Naive B cell (primary cell): ENCODE measurements around the gene TAMALIN. TPM values are rescaled to one million over a fixed set of nuclear protein-coding genes. Genes with fewer than 3 reads are reported as not detected.

Experiments used
- ATAC-seq, 2 donors: fragments of 150-1000 bp; cut with Tn5 transposase; 2 replicates each; pipeline ENCODE4 v1.10.0; 2021; ENCODE audit warnings: low read depth in 2 of 2, mild to moderate bottlenecking in 2 of 2, moderate library complexity in 2 of 2
- DNase-seq: peaks from one replicate; pipeline ENCODE4 v3.0.0; 2022
- H3K27ac Mint-ChIP-seq, 6 donors: one replicate each; pipeline ENCODE4 v1.8.0; 2020 to 2022; ENCODE audit warnings: mild to moderate bottlenecking in 6 of 6, mixed read lengths in 6 of 6, moderate library complexity in 5 of 6, inconsistent platforms in 2 of 6
- H3K27me3 Mint-ChIP-seq, 3 donors: one replicate each; pipeline ENCODE4 v1.8.0; 2021 to 2022; ENCODE audit warnings: mixed read lengths in 3 of 3, mild to moderate bottlenecking in 1 of 3
- H3K36me3 Mint-ChIP-seq, 2 donors: one replicate each; pipeline ENCODE4 v1.8.0; 2020 to 2022; ENCODE audit warnings: mixed read lengths in 2 of 2, inconsistent platforms in 1 of 2, mild to moderate bottlenecking in 1 of 2
- H3K4me1 Mint-ChIP-seq, 3 donors: one replicate each; pipeline ENCODE4 v1.8.0; 2020 to 2022; ENCODE audit warnings: mixed read lengths in 3 of 3, inconsistent platforms in 1 of 3, mild to moderate bottlenecking in 1 of 3, moderate library complexity in 1 of 3
- H3K4me3 Mint-ChIP-seq, 8 donors: one replicate each; pipeline ENCODE4 v1.8.0; 2020 to 2022; ENCODE audit warnings: mild to moderate bottlenecking in 8 of 8, mixed read lengths in 8 of 8, moderate library complexity in 8 of 8, inconsistent platforms in 2 of 8
- H3K9me3 Mint-ChIP-seq, 7 donors: one replicate each; pipeline ENCODE4 v1.8.0; 2020 to 2022; ENCODE audit warnings: mixed read lengths in 7 of 7, mild to moderate bottlenecking in 5 of 7, inconsistent platforms in 2 of 7, moderate library complexity in 1 of 7
- polyA plus RNA-seq, 6 donors: library from polyadenylated mRNA; unstranded; fragments of 300-500 nt; fragmentation: Illumina TruSeq; gene quantifications; one replicate each; pipeline ENCODE4 v1.2.3, GENCODE V29; 2021; ENCODE audit warnings: low read depth in 6 of 6

TAMALIN gene
- polyA plus RNA-seq, 6 donors from 2014 or later: 2.9 to 28.7 (median 16.9) TPM

DNA sequence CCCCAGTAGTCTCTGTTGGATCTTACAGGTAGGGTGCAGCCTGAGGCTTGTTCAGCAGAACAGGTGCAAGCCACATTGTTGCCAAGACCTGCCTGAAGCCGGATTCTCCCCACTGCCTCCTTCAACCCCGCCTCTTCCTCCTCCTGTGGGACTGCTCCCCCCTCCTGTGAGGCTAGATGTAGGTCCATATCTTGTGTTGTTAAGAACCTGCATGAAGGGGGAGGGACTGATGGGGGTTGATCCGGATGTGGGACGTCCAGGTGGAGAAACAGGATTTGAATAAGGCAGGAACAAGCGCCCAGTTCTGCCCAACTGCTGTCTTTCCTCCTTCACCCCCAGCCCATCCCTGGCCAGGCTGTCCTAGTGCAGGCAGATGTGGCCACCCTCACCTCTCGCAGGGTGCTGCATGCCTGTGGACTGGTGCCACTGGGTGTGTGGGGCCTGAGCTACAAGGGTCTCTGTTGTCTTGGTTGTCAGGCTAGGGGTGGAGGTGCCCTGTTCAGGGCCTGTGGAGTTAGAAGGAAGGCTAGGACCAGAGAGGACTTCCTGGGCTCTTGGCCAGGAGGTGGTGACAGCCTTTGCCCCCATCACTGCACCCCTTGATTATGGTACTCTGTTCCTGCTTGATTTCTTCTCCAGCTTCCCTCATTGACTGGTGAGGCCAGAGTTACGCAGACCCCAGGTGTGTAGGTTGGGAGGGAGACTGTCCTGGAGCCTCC lies 45.9 kb downstream of the TAMALIN start:
- no peak for DNase-seq
- Mint-ChIP-seq H3K4me1 (peaks cover 40 to 45% (median 42%) of the 10 kb centered on the region in 3 donors), H3K27ac (peak overlapping the region; percentile 96 to 100 (median 99)), H3K4me3 (peak overlapping the region; percentile 90 to 99 (median 96)), H3K9me3 (no peaks in the 10 kb centered on the region), H3K27me3 (no peaks in the 10 kb centered on the region), H3K36me3 (no peaks in the 10 kb centered on the region)
- no peak for ATAC-seq

DNA sequence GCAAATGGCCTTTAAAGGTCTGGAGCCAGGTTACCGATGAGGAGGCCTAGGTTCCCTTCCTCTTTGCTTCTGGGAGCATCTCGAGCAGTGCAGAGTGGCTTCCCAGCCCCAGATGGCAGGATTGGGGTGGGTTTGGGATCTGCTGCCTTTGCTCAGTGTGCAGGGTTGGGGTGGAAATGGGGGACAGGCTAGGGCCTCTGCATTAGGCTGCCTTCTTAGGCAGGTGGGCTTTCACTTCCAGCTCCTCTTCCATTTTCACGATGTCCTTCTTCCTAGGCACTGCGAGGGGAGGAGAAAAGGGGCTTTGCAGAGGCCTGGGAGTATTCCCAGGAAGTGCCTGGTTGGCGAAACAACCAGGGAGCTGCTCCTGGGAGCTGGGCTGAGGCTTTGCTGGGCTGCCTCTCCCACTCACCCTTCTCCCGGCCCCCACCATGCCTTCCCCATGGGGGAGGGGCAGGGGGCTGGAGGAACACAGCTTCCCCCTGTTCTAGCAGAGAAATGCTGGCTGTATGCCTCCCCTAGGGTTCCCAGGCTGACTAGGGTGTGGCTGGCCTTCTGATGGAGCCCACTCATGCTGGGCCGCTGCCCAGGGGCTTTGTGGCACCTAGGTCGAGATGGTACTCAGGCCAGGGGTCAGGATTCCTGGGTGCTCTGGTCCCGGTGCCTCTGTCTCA lies 46.9 kb downstream of the TAMALIN start:
- Mint-ChIP-seq H3K36me3 (no peaks in the 10 kb centered on the region), H3K4me1 (peaks cover 39 to 45% (median 40%) of the 10 kb centered on the region in 3 donors), H3K9me3 (no peaks in the 10 kb centered on the region), H3K4me3 (peak overlapping the region in 3 of 8 donors; percentile 30 to 97 (median 32)), H3K27ac (peak overlapping the region in 5 of 6 donors; percentile 93 to 100 (median 99)), H3K27me3 (no peaks in the 10 kb centered on the region)
- no peak for DNase-seq
- ATAC-seq: no peak

DNA sequence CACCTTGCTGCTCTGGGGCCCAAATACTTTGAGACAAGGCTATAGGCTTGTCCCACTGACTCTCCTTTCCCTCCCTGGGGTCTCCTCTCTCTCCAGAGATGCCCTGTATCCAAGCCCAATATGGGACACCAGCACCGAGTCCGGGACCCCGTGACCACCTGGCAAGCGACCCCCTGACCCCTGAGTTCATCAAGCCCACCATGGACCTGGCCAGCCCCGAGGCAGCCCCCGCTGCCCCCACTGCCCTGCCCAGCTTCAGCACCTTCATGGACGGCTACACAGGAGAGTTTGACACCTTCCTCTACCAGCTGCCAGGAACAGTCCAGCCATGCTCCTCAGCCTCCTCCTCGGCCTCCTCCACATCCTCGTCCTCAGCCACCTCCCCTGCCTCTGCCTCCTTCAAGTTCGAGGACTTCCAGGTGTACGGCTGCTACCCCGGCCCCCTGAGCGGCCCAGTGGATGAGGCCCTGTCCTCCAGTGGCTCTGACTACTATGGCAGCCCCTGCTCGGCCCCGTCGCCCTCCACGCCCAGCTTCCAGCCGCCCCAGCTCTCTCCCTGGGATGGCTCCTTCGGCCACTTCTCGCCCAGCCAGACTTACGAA lies 47.6 kb downstream of the TAMALIN start:
- peak overlapping the region in 3 of 8 donors; percentile 32 to 97 (median 60) for H3K4me3 Mint-ChIP-seq

DNA sequence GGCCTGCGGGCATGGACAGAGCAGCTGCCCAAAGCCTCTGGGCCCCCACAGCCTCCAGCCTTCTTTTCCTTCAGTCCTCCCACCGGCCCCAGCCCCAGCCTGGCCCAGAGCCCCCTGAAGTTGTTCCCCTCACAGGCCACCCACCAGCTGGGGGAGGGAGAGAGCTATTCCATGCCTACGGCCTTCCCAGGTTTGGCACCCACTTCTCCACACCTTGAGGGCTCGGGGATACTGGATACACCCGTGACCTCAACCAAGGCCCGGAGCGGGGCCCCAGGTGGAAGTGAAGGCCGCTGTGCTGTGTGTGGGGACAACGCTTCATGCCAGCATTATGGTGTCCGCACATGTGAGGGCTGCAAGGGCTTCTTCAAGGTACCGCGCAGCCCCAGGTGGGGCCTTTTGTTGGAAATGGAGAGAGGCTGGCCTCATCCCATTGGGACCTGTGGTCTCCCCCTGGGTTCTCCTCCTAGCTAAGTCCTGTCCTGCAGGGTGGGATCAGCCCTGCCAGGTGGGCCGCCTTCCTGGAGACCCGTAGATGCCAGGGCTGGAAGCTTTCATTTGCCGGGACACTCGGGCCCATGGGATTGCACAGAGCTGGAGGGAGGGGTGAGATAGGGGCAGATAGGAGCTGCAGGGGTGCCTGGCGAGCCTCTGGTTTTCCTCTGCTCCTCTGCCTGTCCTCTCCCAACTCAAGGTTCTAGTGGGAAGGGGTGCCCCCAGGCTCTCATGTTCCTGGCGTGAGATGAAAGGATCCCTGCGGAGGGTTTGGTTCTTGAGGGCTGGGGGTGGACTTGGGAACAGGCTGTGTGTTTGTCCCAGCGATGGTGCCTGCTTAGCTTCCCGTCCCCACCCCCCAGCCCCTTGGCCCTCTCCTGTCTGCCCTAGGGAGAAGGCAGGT lies 48.3 kb downstream of the TAMALIN start:
- peak overlapping the region in 2 of 6 donors; percentile 60 to 95 for H3K27ac Mint-ChIP-seq
- H3K36me3 Mint-ChIP-seq: no peaks in the 10 kb centered on the region
- H3K27me3 Mint-ChIP-seq: no peaks in the 10 kb centered on the region
- peaks cover 26 to 33% (median 30%) of the 10 kb centered on the region in 3 donors for H3K4me1 Mint-ChIP-seq
- DNase-seq (no peak), ATAC-seq (no peak)
- no peaks in the 10 kb centered on the region for H3K9me3 Mint-ChIP-seq
- peak overlapping the region in 4 of 8 donors; percentile 25 to 76 (median 46) for H3K4me3 Mint-ChIP-seq

More for the DNA sequence above, 47.6 kb downstream of the TAMALIN start:
- no peak for DNase-seq
- Mint-ChIP-seq H3K36me3 (no peaks in the 10 kb centered on the region), H3K27me3 (no peaks in the 10 kb centered on the region), H3K27ac (peak overlapping the region in 5 of 6 donors; percentile 28 to 95 (median 68)), H3K9me3 (no peaks in the 10 kb centered on the region), H3K4me1 (peaks cover 33 to 40% (median 37%) of the 10 kb centered on the region in 3 donors)
- ATAC-seq: no peak

DNA sequence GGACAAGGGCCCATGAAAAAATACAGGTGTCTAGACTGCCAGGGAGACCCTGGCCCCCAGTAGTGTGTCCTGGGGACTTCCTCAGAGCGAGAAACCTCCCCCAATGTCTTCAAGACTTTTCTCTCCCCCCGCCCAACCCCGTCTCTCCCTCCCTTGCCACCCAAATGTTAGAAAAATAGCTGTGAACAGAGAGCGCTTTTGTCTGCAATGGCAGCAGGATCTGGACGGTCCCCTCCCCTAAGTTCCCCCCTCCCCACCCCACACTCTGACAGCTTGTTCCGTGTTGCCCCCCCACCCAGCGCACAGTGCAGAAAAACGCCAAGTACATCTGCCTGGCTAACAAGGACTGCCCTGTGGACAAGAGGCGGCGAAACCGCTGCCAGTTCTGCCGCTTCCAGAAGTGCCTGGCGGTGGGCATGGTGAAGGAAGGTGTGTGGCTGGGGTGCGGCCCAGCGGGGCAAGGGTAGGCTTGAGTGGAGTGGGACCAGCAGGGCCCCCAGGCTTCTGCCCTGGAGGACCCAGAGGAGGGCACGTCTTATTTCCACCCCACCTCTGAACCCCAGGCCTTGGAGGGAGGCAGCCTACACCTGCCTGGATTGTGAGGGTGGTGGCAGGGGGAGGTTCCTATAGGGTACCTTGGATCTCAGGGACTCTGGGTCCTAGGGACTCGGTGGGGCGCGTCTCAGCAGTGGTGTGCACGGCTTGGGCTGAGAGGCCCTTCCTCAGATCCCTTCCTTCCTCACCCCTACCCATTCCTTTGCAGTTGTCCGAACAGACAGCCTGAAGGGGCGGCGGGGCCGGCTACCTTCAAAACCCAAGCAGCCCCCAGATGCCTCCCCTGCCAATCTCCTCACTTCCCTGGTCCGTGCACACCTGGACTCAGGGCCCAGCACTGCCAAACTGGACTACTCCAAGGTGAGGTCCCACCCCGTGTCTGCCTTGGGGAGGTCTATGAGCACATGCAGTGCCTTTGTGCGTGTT lies 49.3 kb downstream of the TAMALIN start:
- DNase-seq: no peak
- no peaks in the 10 kb centered on the region for H3K36me3 Mint-ChIP-seq
- peak overlapping the region in 3 of 6 donors; percentile 9 to 70 (median 53) for H3K27ac Mint-ChIP-seq

DNA sequence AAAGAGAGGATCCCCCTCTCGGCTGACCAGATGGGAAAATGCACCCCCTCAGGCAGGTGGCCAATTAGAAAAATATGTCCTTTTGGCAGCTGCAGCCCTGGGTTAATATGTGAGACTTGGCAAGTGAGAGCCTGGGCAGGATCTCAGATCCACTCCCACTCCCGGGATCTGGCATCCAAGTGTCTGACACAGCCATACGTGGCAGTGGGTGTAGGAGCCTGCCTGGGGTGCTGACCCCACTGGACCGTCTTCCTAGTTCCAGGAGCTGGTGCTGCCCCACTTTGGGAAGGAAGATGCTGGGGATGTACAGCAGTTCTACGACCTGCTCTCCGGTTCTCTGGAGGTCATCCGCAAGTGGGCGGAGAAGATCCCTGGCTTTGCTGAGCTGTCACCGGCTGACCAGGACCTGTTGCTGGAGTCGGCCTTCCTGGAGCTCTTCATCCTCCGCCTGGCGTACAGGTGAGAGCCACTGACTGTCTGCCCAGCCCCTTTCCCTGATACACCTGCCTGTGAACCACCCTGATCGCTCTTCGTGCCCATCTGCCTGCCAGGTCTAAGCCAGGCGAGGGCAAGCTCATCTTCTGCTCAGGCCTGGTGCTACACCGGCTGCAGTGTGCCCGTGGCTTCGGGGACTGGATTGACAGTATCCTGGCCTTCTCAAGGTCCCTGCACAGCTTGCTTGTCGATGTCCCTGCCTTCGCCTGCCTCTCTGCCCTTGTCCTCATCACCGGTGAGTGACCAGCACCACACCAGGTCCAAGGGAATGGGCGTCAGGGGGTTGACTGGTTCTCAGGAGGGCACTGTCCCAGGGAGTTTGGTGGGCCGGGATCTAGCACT lies 50.3 kb downstream of the TAMALIN start:
- Mint-ChIP-seq H3K4me1 (peaks cover 12 to 16% (median 13%) of the 10 kb centered on the region in 3 donors), H3K27ac (peak overlapping the region in 2 of 6 donors; percentile 53 to 69), H3K9me3 (no peaks in the 10 kb centered on the region), H3K27me3 (no peaks in the 10 kb centered on the region), H3K4me3 (peak overlapping the region in 2 of 8 donors; percentile 37 to 61), H3K36me3 (no peaks in the 10 kb centered on the region)
- DNase-seq (no peak), ATAC-seq (no peak)

More for the DNA sequence above, 49.3 kb downstream of the TAMALIN start:
- no peaks in the 10 kb centered on the region for H3K9me3 Mint-ChIP-seq
- peaks cover 21 to 26% (median 23%) of the 10 kb centered on the region in 3 donors for H3K4me1 Mint-ChIP-seq
- no peaks in the 10 kb centered on the region for H3K27me3 Mint-ChIP-seq
- ATAC-seq: no peak
- H3K4me3 Mint-ChIP-seq: peak overlapping the region in 1 of 8 donors; percentile 61

DNA sequence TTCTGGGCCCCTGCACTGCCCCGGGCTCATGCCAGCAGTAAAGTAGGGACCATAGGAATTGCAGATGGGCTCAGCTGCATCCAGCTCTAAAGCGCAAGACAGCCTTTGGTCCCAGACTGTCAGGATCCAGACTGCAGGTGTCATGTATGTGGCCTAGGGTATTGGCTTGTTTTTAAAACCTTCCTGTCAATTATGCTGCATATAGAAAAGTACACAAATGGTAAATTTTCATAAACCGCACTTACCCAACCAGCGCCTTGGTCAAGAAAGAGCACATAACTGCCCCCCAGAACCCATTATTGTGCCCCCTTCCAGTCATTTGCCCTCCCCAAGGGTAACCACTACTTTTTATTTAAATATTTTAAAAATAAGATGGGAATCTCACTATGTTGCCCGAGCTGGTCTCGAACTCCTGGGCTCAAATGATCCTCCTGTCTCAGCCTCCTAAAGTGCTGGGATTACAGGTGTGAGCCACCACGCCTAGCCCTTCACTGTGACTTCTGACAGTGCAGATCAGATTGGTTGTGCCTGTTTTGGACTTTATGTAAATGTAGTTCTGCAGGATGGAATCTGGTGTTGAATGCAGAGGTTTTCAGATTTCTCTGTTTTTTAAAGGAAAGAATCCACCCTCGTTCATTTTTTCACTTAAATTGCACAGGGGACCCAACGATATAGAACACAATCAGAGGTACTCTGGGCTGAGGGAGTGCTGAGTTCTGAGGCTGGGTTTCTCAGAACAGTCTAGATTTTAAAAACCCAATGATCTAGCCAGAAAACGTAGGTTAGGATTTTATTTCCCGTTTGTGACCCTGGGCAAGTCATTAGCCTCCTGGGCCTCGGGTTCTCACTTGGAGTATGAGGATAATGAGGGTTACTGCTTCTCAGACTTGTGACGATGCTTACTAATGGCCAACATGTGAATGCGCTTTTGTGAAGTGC lies 51.2 kb downstream of the TAMALIN start:
- no peaks in the 10 kb centered on the region for H3K27me3 Mint-ChIP-seq
- peak overlapping the region in 1 of 8 donors; percentile 55 for H3K4me3 Mint-ChIP-seq
- H3K27ac Mint-ChIP-seq: peak overlapping the region in 2 of 6 donors; percentile 12 to 68
- no peaks in the 10 kb centered on the region for H3K36me3 Mint-ChIP-seq
- ATAC-seq (no peak), DNase-seq (no peak)
- no peaks in the 10 kb centered on the region for H3K9me3 Mint-ChIP-seq
- peaks cover 3 to 7% (median 7%) of the 10 kb centered on the region in 3 donors for H3K4me1 Mint-ChIP-seq

DNA sequence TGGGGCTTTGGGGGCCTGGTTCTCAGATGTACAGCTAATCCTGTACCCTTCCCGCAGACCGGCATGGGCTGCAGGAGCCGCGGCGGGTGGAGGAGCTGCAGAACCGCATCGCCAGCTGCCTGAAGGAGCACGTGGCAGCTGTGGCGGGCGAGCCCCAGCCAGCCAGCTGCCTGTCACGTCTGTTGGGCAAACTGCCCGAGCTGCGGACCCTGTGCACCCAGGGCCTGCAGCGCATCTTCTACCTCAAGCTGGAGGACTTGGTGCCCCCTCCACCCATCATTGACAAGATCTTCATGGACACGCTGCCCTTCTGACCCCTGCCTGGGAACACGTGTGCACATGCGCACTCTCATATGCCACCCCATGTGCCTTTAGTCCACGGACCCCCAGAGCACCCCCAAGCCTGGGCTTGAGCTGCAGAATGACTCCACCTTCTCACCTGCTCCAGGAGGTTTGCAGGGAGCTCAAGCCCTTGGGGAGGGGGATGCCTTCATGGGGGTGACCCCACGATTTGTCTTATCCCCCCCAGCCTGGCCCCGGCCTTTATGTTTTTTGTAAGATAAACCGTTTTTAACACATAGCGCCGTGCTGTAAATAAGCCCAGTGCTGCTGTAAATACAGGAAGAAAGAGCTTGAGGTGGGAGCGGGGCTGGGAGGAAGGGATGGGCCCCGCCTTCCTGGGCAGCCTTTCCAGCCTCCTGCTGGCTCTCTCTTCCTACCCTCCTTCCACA lies 52.0 kb downstream of the TAMALIN start:
- no peak for ATAC-seq
- Mint-ChIP-seq H3K27ac (peak overlapping the region in 3 of 6 donors; percentile 49 to 74 (median 69)), H3K4me1 (peaks cover 0 to 4% (median 0%) of the 10 kb centered on the region in 3 donors), H3K4me3 (peak overlapping the region in 2 of 8 donors; percentile 23 to 55), H3K9me3 (no peaks in the 10 kb centered on the region), H3K36me3 (no peaks in the 10 kb centered on the region), H3K27me3 (peaks cover 0 to 3% (median 0%) of the 10 kb centered on the region in 3 donors)
- DNase-seq: no peak

DNA sequence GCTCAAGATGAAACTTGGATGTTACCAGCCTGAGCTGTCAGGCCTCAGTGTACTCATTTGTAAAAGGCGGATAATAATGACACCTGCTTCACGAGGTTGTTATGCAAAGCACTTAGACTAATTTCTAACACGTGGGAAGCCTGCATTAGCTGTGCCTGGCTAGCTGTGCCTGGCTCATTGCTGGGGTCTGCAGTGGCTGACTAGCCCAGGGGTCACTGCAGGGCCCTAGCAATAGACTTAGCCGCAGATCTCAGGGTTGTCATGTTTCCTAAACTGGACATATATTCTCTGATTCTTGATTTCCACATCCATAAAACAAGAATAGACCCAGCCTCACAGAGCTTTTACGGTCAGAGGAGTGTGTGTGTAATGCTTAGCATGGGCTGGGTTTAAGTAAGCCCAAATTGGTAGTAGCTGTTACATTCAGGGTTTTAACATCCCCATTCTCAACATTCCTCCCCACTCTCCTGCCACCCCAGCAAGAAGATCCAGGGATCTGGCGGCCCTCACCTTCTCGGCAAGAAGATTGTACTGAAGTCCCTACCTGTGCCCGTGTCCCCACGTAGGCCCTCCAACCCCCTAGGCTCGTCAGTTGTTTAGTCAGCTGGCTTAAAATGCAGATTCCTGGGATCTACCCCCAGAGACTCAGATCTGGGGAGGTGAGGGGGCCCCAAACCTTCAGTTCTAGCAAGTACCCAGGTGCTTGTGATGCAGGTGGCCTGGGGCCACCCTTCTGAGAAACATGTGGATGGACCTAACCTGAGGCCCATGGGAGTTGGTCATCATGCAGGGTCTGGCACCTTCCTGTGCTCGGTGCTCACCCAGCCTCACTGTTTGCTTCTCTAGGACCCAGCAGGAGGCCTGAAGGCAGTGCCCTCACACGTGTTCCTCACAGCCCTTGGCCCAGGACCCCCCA lies 53.1 kb downstream of the TAMALIN start:
- Mint-ChIP-seq H3K36me3 (no peaks in the 10 kb centered on the region), H3K27me3 (peaks cover 0 to 11% (median 0%) of the 10 kb centered on the region in 3 donors), H3K27ac (peak overlapping the region in 3 of 6 donors; percentile 49 to 78 (median 54)), H3K9me3 (no peaks in the 10 kb centered on the region), H3K4me1 (no peaks in the 10 kb centered on the region), H3K4me3 (peak overlapping the region in 1 of 8 donors; percentile 55)
- DNase-seq (no peak), ATAC-seq (peak in 1 of 2 donors; percentile 13)
